CD4-positive, alpha-beta T cell treated with Interleukin-10 for 1 hour (primary cell): Measurements from ENCODE around the gene MYBPC2.
A peak's percentile ranks its signal among the peaks of the same experiment; 100 is the strongest.

Experiments used
- DNase-seq: peaks from one replicate; pipeline ENCODE4 v3.0.0-alpha.2; 2020

MYBPC2 gene

DNA sequence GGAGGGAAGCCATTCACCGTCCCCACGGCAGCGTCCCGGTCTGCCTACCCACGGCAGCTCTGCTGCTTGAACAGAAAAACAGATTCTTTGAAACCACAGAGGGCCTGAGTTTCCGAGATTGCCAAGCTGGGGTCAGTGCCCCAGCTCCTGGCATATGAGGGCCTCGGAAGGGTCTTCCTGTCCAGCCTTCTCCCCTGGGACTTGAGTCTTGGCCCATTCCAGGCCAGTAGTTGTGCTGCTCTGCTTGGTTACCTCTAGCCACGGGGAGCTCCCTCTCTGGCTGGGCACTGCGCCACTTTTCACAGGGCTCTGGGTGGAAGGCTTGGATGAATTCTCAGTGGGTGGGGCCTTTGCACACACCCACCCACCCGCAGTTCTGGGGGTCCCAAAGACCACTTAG lies 22.6 kb upstream of the MYBPC2 start:
- DNase-seq = no peak

- no peak for DNase-seq
Observed at GRCh38 chr19:50412419-50412818, 20.3 kb upstream of the MYBPC2 start.

DNA sequence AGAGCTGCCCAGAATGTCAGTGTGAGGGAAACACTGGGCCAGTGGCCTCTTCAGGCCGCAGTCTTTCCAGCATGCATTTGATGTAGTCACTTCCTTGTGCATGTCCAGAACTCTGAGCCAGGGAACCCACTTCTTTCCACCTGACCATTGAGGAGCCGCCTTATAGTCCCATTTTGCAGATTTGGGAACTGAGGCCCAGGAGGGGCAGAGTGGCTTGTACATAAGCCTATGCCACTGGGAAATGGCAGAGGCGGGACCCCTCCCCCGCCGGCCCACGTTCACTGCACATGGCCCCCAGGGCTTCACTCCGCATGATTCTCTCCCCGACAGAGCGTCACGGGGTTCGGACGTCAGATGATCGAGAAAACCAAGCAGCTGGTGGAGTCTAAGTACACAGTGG lies 19.6 kb upstream of the MYBPC2 start:
- no peak for DNase-seq

DNA sequence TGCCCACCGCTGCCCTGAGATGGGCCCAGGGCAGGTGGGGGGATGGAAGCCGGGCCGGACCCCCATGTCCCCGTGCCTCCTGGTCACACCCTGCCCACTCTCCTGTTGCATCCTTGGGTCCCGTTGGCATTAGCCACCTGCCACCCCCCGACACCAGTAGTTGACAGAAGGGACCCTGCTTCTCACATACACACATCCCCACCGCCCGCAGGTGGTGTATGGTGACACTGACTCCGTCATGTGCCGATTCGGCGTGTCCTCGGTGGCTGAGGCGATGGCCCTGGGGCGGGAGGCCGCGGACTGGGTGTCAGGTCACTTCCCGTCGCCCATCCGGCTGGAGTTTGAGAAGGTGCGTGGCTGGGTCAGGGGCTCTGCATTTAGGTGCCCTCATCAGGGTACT lies 19.2 kb upstream of the MYBPC2 start:
- DNase-seq = no peak

DNA sequence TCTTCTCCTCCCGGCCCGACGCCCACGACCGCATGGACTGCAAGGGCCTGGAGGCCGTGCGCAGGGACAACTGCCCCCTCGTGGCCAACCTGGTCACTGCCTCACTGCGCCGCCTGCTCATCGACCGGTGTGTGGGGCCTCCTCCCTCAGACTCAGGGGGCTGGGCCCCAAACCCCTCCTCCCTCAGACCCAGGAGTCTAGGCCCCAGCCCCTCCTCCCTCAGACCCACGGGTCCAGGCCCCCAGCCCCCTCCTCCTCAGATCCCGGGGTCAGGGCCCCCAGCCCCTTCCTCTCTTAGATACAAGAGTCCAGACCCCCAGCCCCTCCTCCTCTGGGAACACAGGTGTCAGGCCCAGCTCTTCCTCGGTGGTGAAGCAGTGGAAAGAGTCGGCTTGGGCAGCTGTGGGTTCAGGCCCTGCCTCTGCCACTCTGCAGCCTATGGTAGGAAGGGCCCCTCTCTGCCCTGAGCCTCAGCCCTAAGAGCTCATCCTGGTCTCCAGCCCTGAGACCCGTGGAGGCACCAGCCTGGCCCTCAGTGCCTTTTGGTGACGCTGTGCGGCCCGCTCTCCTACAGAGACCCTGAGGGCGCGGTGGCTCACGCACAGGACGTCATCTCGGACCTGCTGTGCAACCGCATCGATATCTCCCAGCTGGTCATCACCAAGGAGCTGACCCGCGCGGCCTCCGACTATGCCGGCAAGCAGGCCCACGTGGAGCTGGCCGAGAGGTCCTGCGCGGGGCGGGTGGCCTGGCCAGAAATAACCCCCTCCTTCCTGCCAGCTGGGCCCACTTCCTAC lies 17.6 kb upstream of the MYBPC2 start:
- DNase-seq = peak; percentile 82

GRCh38 chr19:50415661-50416033 lies 17.0 kb upstream of the MYBPC2 start:
- peak; percentile 32 for DNase-seq

DNA sequence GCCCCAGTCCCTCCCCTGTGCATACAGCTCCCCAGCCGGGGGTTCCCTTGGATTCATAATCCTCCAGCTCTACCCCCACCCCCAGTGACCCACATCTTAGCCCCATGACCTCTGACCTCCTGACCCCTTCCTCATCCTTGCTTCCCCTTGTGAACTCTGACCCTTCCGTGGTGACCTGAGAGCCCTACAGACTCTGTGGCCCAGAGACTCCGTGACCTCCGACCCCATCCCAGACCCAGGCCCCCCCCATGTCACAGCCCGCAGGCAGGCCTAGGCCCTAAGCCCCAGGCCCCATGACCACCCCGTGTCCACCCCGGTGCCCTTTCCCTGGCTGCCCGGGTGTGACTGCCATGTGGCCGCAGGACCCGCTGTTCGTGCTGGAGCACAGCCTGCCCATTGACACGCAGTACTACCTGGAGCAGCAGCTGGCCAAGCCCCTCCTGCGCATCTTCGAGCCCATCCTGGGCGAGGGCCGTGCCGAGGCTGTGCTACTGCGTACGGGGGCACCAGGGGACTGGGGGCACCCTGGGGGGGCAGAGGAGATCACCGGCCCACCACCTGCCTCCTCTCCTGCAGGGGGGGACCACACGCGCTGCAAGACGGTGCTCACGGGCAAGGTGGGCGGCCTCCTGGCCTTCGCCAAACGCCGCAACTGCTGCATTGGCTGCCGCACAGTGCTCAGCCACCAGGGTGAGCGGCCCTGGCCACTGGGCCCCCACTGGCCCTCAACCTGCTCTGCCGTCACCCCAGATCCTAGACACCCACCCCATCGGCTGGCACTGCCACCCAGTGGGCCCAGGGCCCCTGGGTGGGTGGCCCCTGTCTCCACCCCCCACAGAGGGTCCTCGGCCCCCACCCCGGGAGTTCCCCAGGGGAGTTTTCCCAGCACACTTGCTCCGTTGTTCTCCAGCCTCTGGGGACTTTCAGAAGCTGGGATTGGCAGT lies 16.4 kb upstream of the MYBPC2 start:
- no peak for DNase-seq

- DNase-seq = no peak
Observed at GRCh38 chr19:50417111-50418081, 15.3 kb upstream of the MYBPC2 start.

- DNase-seq = no peak
Observed at GRCh38 chr19:50418176-50419021, 14.3 kb upstream of the MYBPC2 start, which contains the start of gene SPIB. Gene SPIB (plus strand): TSS chr19:50418938. CDS start chr19:50418963, 25 bp downstream.

GRCh38 chr19:50419022-50419579 lies 13.6 kb upstream of the MYBPC2 start:
- no peak for DNase-seq

DNA sequence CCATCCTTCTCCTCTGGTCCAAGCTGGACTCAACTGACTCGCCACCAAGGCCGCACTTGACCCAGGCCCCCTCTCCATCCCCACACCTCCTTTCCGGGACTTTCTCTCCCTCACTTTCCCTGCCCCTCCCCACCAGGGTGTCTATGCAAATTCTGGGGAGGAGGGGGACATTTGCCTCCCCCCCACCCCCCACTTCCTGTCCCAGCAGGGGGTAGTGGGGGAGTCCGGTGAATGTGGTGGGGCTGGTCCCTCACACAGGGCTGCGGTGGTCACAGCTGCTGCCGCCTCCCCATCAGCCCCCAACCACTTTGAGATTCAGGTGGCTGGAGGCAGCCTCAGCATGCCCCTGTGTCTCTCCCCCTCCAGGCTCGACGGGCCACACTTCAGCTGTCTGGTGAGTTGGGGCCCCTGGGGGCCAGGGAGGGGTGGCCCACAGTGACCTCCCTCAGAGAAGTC lies 13.1 kb upstream of the MYBPC2 start:
- DNase-seq = no peak

GRCh38 chr19:50420127-50420526 lies 12.6 kb upstream of the MYBPC2 start:
- no peak for DNase-seq

GRCh38 chr19:50420808-50421207 lies 11.9 kb upstream of the MYBPC2 start:
- DNase-seq = no peak

DNA sequence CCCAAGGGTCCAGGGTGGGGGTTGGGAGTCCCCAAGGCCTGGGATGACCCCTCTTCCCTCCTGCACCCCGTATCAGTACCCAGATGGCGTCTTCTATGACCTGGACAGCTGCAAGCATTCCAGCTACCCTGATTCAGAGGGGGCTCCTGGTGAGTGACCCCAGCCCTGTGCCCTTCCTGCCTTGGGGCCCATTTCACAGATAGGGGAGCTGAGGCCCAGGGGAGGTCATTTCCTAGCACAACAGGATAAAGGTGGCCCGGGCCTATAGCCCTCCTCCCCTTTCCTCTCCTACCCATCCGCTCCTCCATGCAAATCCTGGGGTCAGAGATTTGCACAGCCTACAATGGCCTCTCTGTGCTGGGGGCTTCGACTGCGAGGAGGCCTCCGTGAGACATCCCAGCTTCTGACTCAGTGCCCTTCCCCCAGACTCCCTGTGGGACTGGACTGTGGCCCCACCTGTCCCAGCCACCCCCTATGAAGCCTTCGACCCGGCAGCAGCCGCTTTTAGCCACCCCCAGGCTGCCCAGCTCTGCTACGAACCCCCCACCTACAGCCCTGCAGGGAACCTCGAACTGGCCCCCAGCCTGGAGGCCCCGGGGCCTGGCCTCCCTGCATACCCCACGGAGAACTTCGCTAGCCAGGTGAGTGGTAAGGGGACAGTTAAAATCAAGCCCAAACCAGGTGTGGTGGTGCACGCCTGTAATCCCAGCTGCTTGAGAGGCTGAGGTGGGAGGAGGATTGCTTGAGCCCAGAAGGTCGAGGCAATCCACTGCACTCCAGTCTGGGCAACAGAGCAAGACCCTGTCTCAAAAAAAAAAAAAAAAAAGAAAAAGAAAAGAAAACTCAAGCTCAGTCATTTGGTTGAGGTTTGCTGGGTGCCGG lies 10.1 kb upstream of the MYBPC2 start:
- no peak for DNase-seq

DNA sequence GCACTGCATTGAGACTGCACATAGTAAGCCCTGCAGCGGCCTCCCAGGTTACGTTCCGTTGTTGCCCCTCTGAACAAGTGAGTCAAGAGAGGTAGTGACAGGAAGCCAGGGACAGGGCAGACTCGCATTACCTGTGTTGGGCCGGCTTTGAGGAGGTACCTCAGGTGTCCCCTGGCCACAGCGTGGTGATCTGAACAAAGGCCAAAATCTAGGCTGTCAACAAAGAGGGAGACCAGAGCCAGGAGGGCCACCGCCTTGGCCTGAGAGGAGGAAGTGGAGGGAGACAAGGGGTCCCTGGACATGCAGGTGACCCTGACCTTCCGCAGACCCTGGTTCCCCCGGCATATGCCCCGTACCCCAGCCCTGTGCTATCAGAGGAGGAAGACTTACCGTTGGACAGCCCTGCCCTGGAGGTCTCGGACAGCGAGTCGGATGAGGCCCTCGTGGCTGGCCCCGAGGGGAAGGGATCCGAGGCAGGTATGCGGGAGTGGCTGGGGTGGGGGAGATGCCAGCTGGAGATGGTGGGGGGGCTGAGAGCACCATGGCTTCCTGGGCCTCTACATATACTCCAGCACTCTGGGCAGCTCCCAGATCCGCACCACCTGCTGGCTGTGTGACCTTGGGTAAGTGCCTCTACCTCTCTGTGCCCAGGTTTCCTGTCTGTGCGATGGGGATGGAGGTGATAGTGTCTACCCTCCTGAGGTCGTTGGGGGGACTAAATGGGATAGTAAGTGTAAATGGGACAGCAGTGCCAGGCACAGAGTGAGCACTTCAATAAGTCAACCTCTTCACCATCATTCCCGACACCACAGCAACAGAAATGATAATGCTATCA lies 9.2 kb upstream of the MYBPC2 start:
- DNase-seq = no peak

- DNase-seq = no peak
Observed at GRCh38 chr19:50425581-50425980, 7.1 kb upstream of the MYBPC2 start.

GRCh38 chr19:50427318-50427925 lies 5.3 kb upstream of the MYBPC2 start:
- no peak for DNase-seq

DNA sequence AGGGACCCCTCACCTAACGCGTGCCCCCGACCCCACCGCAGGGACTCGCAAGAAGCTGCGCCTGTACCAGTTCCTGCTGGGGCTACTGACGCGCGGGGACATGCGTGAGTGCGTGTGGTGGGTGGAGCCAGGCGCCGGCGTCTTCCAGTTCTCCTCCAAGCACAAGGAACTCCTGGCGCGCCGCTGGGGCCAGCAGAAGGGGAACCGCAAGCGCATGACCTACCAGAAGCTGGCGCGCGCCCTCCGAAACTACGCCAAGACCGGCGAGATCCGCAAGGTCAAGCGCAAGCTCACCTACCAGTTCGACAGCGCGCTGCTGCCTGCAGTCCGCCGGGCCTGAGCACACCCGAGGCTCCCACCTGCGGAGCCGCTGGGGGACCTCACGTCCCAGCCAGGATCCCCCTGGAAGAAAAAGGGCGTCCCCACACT lies 4.7 kb upstream of the MYBPC2 start:
- DNase-seq = peak; percentile 51
